ENCODE results near the gene SFSWAP.

GRCh38 chr12:131836714-131837397 is 126.0 kb downstream of the SFSWAP start:
- TF ChIP-seq CTCF (IDR thresholded peaks at IDR 0.05) (no peak), POLR2A (IDR thresholded peaks at IDR 0.05) (no peak)
